Naive B cell (primary cell): ENCODE data around the gene SPATA13. TPM values are rescaled to one million over a fixed set of nuclear protein-coding genes. Genes with fewer than 3 reads are reported as not detected.
A peak's percentile ranks its signal among the peaks of the same experiment; 100 is the strongest.

Experiments used
- ATAC-seq, 2 donors: fragments of 150-1000 bp; cut with Tn5 transposase; 2 replicates each; pipeline ENCODE4 v1.10.0; 2021; ENCODE audit warnings: low read depth in 2 of 2, mild to moderate bottlenecking in 2 of 2, moderate library complexity in 2 of 2
- DNase-seq: peaks from one replicate; pipeline ENCODE4 v3.0.0; 2022
- H3K27ac Mint-ChIP-seq, 6 donors: one replicate each; pipeline ENCODE4 v1.8.0; 2020 to 2022; ENCODE audit warnings: mild to moderate bottlenecking in 6 of 6, mixed read lengths in 6 of 6, moderate library complexity in 5 of 6, inconsistent platforms in 2 of 6
- H3K27me3 Mint-ChIP-seq, 3 donors: one replicate each; pipeline ENCODE4 v1.8.0; 2021 to 2022; ENCODE audit warnings: mixed read lengths in 3 of 3, mild to moderate bottlenecking in 1 of 3
- H3K36me3 Mint-ChIP-seq, 2 donors: one replicate each; pipeline ENCODE4 v1.8.0; 2020 to 2022; ENCODE audit warnings: mixed read lengths in 2 of 2, inconsistent platforms in 1 of 2, mild to moderate bottlenecking in 1 of 2
- H3K4me1 Mint-ChIP-seq, 3 donors: one replicate each; pipeline ENCODE4 v1.8.0; 2020 to 2022; ENCODE audit warnings: mixed read lengths in 3 of 3, inconsistent platforms in 1 of 3, mild to moderate bottlenecking in 1 of 3, moderate library complexity in 1 of 3
- H3K4me3 Mint-ChIP-seq, 8 donors: one replicate each; pipeline ENCODE4 v1.8.0; 2020 to 2022; ENCODE audit warnings: mild to moderate bottlenecking in 8 of 8, mixed read lengths in 8 of 8, moderate library complexity in 8 of 8, inconsistent platforms in 2 of 8
- H3K9me3 Mint-ChIP-seq, 7 donors: one replicate each; pipeline ENCODE4 v1.8.0; 2020 to 2022; ENCODE audit warnings: mixed read lengths in 7 of 7, mild to moderate bottlenecking in 5 of 7, inconsistent platforms in 2 of 7, moderate library complexity in 1 of 7
- polyA plus RNA-seq, 6 donors: library from polyadenylated mRNA; unstranded; fragments of 300-500 nt; fragmentation: Illumina TruSeq; gene quantifications; one replicate each; pipeline ENCODE4 v1.2.3, GENCODE V29; 2021; ENCODE audit warnings: low read depth in 6 of 6

The SPATA13 gene
- polyA plus RNA-seq, 6 donors from 2014 or later: 2.2 to 8.3 (median 5.3) TPM; not detected in 1

- H3K36me3 Mint-ChIP-seq: peaks cover 5 to 8% of the 10 kb centered on the region in 2 donors
Observed at GRCh38 chr13:24129914-24130774, 30.4 kb upstream of the SPATA13 start.

GRCh38 chr13:24131749-24132148 lies 28.8 kb upstream of the SPATA13 start:
- DNase-seq (no peak), ATAC-seq (no peak)
- Mint-ChIP-seq H3K4me3 (peak overlapping the region in 1 of 8 donors; percentile 16), H3K36me3 (peaks cover 5 to 8% of the 10 kb centered on the region in 2 donors), H3K4me1 (peaks cover 0 to 4% (median 0%) of the 10 kb centered on the region in 3 donors), H3K9me3 (peaks cover 5 to 19% (median 15%) of the 10 kb centered on the region in 7 donors), H3K27ac (no peak overlapping the region), H3K27me3 (peaks cover 18 to 41% (median 34%) of the 10 kb centered on the region in 3 donors)

More at GRCh38 chr13:24129914-24130774, 30.4 kb upstream of the SPATA13 start:
- Mint-ChIP-seq H3K9me3 (peaks cover 5 to 19% (median 15%) of the 10 kb centered on the region in 7 donors), H3K27ac (no peak overlapping the region), H3K27me3 (peaks cover 32 to 57% (median 48%) of the 10 kb centered on the region in 3 donors), H3K4me3 (no peak overlapping the region), H3K4me1 (peaks cover 7 to 9% (median 8%) of the 10 kb centered on the region in 3 donors)
- ATAC-seq (no peak), DNase-seq (no peak)

- no peak for ATAC-seq
- DNase-seq: no peak
- H3K4me1 Mint-ChIP-seq: peaks cover 0 to 4% (median 0%) of the 10 kb centered on the region in 3 donors
- peaks cover 5 to 19% (median 15%) of the 10 kb centered on the region in 7 donors for H3K9me3 Mint-ChIP-seq
- H3K4me3 Mint-ChIP-seq: no peak overlapping the region
- H3K36me3 Mint-ChIP-seq: peaks cover 5 to 8% of the 10 kb centered on the region in 2 donors
- H3K27me3 Mint-ChIP-seq: peaks cover 14 to 34% (median 27%) of the 10 kb centered on the region in 3 donors
- peak overlapping the region in 2 of 6 donors; percentile 8 to 61 for H3K27ac Mint-ChIP-seq
Observed at GRCh38 chr13:24133021-24133795, 27.3 kb upstream of the SPATA13 start.

- ATAC-seq (no peak), DNase-seq (no peak)
- Mint-ChIP-seq H3K27ac (no peak overlapping the region), H3K27me3 (peaks cover 14 to 34% (median 21%) of the 10 kb centered on the region in 3 donors), H3K4me3 (no peak overlapping the region), H3K4me1 (peaks cover 0 to 4% (median 0%) of the 10 kb centered on the region in 3 donors), H3K36me3 (peaks cover 5 to 8% of the 10 kb centered on the region in 2 donors), H3K9me3 (peaks cover 5 to 19% (median 15%) of the 10 kb centered on the region in 7 donors)
Observed at GRCh38 chr13:24134231-24134630, 26.3 kb upstream of the SPATA13 start.

- H3K36me3 Mint-ChIP-seq: peaks cover 5 to 8% of the 10 kb centered on the region in 2 donors
- DNase-seq (no peak), ATAC-seq (no peak)
- H3K27ac Mint-ChIP-seq: no peak overlapping the region
- no peak overlapping the region for H3K4me3 Mint-ChIP-seq
- H3K27me3 Mint-ChIP-seq: peaks cover 14 to 34% (median 16%) of the 10 kb centered on the region in 3 donors
- peaks cover 0 to 4% (median 3%) of the 10 kb centered on the region in 3 donors for H3K4me1 Mint-ChIP-seq
- H3K9me3 Mint-ChIP-seq: peaks cover 5 to 19% (median 15%) of the 10 kb centered on the region in 7 donors
Observed at GRCh38 chr13:24134757-24135156, 25.8 kb upstream of the SPATA13 start.

GRCh38 chr13:24135674-24136300 lies 24.7 kb upstream of the SPATA13 start:
- H3K36me3 Mint-ChIP-seq: peaks cover 5 to 8% of the 10 kb centered on the region in 2 donors
- no peak overlapping the region for H3K4me3 Mint-ChIP-seq
- peaks cover 5 to 19% (median 13%) of the 10 kb centered on the region in 7 donors for H3K9me3 Mint-ChIP-seq
- no peak overlapping the region for H3K27ac Mint-ChIP-seq
- ATAC-seq (no peak), DNase-seq (no peak)
- H3K27me3 Mint-ChIP-seq: peaks cover 6 to 25% (median 8%) of the 10 kb centered on the region in 3 donors
- peaks cover 0 to 4% (median 3%) of the 10 kb centered on the region in 3 donors for H3K4me1 Mint-ChIP-seq

GRCh38 chr13:24138911-24139310 lies 21.6 kb upstream of the SPATA13 start:
- H3K36me3 Mint-ChIP-seq: no peaks in the 10 kb centered on the region
- peak overlapping the region in 1 of 6 donors; percentile 70 for H3K27ac Mint-ChIP-seq
- H3K27me3 Mint-ChIP-seq: peaks cover 0 to 8% (median 5%) of the 10 kb centered on the region in 3 donors
- DNase-seq: no peak
- ATAC-seq: no peak
- H3K9me3 Mint-ChIP-seq: peaks cover 0 to 2% (median 0%) of the 10 kb centered on the region in 7 donors
- H3K4me3 Mint-ChIP-seq: no peak overlapping the region
- peaks cover 0 to 3% (median 0%) of the 10 kb centered on the region in 3 donors for H3K4me1 Mint-ChIP-seq

GRCh38 chr13:24141333-24141910 lies 19.1 kb upstream of the SPATA13 start:
- peaks cover 0 to 3% (median 0%) of the 10 kb centered on the region in 3 donors for H3K4me1 Mint-ChIP-seq
- ATAC-seq: no peak
- DNase-seq: no peak
- H3K4me3 Mint-ChIP-seq: no peak overlapping the region
- H3K27me3 Mint-ChIP-seq: peaks cover 0 to 13% (median 8%) of the 10 kb centered on the region in 3 donors
- no peak overlapping the region for H3K27ac Mint-ChIP-seq
- peaks cover 0 to 2% (median 0%) of the 10 kb centered on the region in 7 donors for H3K9me3 Mint-ChIP-seq
- H3K36me3 Mint-ChIP-seq: no peaks in the 10 kb centered on the region

DNA sequence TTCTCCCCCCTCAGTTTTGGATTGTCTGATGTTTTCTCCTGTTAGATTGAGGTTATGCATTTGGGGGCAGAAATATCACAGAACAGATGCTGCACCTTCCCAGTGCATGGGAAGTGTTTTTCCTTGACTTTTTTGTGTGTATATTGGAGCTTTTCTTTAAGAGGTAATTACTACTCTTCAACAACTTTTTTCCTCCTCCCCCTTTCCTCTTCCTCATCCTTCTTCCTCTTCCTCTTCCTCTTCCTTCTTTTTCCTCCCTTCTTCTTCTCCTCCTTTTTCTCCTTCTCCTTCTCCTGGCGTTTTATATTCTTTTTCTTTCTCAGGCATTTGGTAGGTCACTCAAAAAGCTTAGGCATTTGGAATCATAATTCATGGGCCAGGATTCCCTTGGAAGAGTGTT lies 18.1 kb upstream of the SPATA13 start:
- DNase-seq (no peak), ATAC-seq (no peak)
- H3K36me3 Mint-ChIP-seq: no peaks in the 10 kb centered on the region
- H3K27ac Mint-ChIP-seq: peak overlapping the region in 1 of 6 donors; percentile 93
- H3K27me3 Mint-ChIP-seq: peaks cover 0 to 13% (median 8%) of the 10 kb centered on the region in 3 donors
- no peak overlapping the region for H3K4me3 Mint-ChIP-seq
- peaks cover 0 to 2% (median 0%) of the 10 kb centered on the region in 7 donors for H3K9me3 Mint-ChIP-seq
- H3K4me1 Mint-ChIP-seq: peaks cover 0 to 3% (median 0%) of the 10 kb centered on the region in 3 donors

DNA sequence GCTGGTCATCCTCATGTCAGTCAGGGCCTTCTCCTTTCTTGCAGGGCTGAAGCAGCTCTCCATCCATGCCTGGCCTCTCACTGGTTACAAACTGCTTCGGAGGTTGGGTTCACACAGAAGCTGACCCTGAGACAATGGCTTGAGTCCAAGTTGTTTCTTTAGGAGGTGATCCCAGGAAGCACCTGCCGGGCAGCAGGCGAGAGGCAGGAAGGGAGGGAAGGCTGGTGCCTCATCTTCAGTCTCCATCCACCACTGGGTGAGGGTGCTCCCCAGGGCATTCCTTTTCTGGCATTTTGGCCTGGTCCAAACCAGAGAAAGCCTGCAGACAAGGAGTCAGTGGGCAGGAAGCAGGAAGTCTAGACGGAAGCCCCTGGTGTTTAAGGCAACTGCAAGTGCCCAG lies 17.6 kb upstream of the SPATA13 start:
- ATAC-seq (no peak), DNase-seq (no peak)
- Mint-ChIP-seq H3K27ac (no peak overlapping the region), H3K4me1 (peaks cover 0 to 3% (median 0%) of the 10 kb centered on the region in 3 donors), H3K9me3 (peaks cover 0 to 2% (median 0%) of the 10 kb centered on the region in 7 donors), H3K4me3 (no peak overlapping the region), H3K36me3 (no peaks in the 10 kb centered on the region), H3K27me3 (peaks cover 0 to 13% (median 8%) of the 10 kb centered on the region in 3 donors)

DNA sequence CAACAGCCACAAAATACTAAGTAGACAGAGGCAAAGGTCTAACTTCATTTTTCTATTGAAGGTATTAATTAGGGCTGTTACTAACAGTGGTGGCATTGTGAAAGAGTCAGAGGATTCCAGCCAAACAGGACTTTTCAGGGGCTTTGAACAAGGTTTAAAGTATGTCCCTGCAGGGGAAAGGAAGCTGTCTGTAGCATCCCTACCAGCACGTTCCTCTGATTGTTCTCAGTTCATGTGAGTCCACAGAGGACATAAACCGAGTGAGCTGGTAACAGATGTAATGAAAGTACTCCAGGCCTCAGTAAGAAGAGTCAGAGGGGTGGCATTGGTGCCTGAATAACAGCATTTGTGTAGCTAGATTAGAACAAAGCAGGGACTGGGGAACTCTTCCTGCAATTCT lies 15.3 kb upstream of the SPATA13 start:
- no peak overlapping the region for H3K27ac Mint-ChIP-seq
- H3K4me1 Mint-ChIP-seq: no peaks in the 10 kb centered on the region
- ATAC-seq (no peak), DNase-seq (no peak)
- H3K9me3 Mint-ChIP-seq: peaks cover 0 to 2% (median 0%) of the 10 kb centered on the region in 7 donors
- no peaks in the 10 kb centered on the region for H3K36me3 Mint-ChIP-seq
- H3K27me3 Mint-ChIP-seq: peaks cover 0 to 30% (median 14%) of the 10 kb centered on the region in 3 donors
- H3K4me3 Mint-ChIP-seq: peak overlapping the region in 1 of 8 donors; percentile 0

DNA sequence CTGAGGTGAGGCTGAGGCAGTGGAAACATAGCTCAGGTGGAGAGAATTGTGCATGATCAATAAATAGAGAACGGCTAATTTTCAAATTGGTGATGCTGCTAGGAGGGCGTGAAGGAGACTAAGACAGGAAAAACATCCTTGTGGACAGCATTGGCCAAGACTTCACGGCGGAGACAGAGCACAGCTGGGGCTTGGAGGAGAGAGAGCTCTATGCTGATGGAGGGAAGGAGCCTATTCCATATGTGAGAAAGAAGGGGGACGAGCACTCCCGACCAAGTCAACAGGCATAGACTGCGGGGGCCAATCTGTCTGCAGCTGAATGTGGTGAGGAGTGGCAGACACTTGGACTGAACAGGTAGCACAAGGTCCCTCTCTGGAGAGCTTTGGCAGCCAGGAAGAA lies 14.8 kb upstream of the SPATA13 start:
- peaks cover 0 to 30% (median 14%) of the 10 kb centered on the region in 3 donors for H3K27me3 Mint-ChIP-seq
- peaks cover 0 to 2% (median 0%) of the 10 kb centered on the region in 7 donors for H3K9me3 Mint-ChIP-seq
- no peak overlapping the region for H3K4me3 Mint-ChIP-seq
- DNase-seq: no peak
- H3K36me3 Mint-ChIP-seq: no peaks in the 10 kb centered on the region
- ATAC-seq: no peak
- no peaks in the 10 kb centered on the region for H3K4me1 Mint-ChIP-seq
- no peak overlapping the region for H3K27ac Mint-ChIP-seq
